PC-3 (cell line): ENCODE measurements around the gene HTR2B. TPM values are rescaled to one million over a fixed set of nuclear protein-coding genes. Genes with fewer than 3 reads are reported as not detected.

ENCODE experiments used
- ATAC-seq: fragments of 200-7000 bp; cut with Tn5 transposase; 2 replicates; pipeline ENCODE4 v1.9.1; 2020; ENCODE audit warnings: mild to moderate bottlenecking, moderate library complexity
- BruUV-seq: library from RNA; stranded (reverse); fragments of 400-500 nt; replicated peaks from 2 replicates; lab custom pipeline; 2021; lab: Mats Ljungman, UMichigan
- CTCF ChIA-PET: fragments of 300-600 bp; sonication (Branson Sonifier 250); formaldehyde crosslinking; loops from one replicate; lab custom pipeline; 2022; ENCODE audit warnings: antibody characterized with exemption; lab: Charles Lee
- POLR2A ChIA-PET: fragments of 300-600 bp; sonication (Branson Sonifier 250); formaldehyde crosslinking; loops from one replicate; lab custom pipeline; 2022; ENCODE audit warnings: antibody characterized with exemption; ENCODE audit not compliant: unreplicated experiment; lab: Charles Lee
- DNase-seq: peaks from one replicate; pipeline ENCODE4 v3.0.0-alpha.2; 2015
- H2AFZ ChIP-seq: fragments of 300-600 bp; sonication (generic); 2 replicates; pipeline ENCODE4 v1.6.0; 2016; ENCODE audit warnings: antibody characterized with exemption, low read length
- H3F3A ChIP-seq: fragments of 300-600 bp; sonication (generic); one replicate; pipeline ENCODE4 v1.6.0; 2017; ENCODE audit warnings: antibody characterized with exemption, low read length, control low read depth, mild to moderate bottlenecking; ENCODE audit not compliant: unreplicated experiment
- H3K27ac ChIP-seq: fragments of 300-600 bp; sonication (generic); 2 replicates; pipeline ENCODE4 v1.5.1; 2016; ENCODE audit warnings: mild to moderate bottlenecking, low read length
- H3K27me3 ChIP-seq: fragments of 300-600 bp; sonication (generic); 2 replicates; pipeline ENCODE4 v1.6.1; 2016; ENCODE audit warnings: low read length, mixed read lengths
- H3K36me3 ChIP-seq: fragments of 300-600 bp; sonication (generic); 2 replicates; pipeline ENCODE4 v1.6.1; 2016; ENCODE audit warnings: low read depth, mixed run types, low read length, mixed read lengths
- H3K4me1 ChIP-seq: fragments of 300-600 bp; sonication (generic); 2 replicates; pipeline ENCODE4 v1.5.1; 2016; ENCODE audit warnings: low read length; ENCODE audit not compliant: insufficient read depth
- H3K4me2 ChIP-seq: fragments of 300-600 bp; sonication (generic); 2 replicates; pipeline ENCODE4 v1.6.0; 2016; ENCODE audit warnings: low read length
- H3K4me3 ChIP-seq: fragments of 300-600 bp; sonication (generic); 2 replicates; pipeline ENCODE4 v1.5.1; 2016; ENCODE audit warnings: mild to moderate bottlenecking, low read length, mixed read lengths
- H3K79me2 ChIP-seq: fragments of 300-600 bp; sonication (generic); 2 replicates; pipeline ENCODE4 v1.6.1; 2017; ENCODE audit warnings: low read length, mixed read lengths
- H3K9ac ChIP-seq: fragments of 300-600 bp; sonication (generic); 2 replicates; pipeline ENCODE4 v1.6.0; 2016; ENCODE audit warnings: mild to moderate bottlenecking, low read length
- H3K9me2 ChIP-seq: fragments of 300-600 bp; sonication (generic); replicated peaks from 2 replicates; pipeline ENCODE4 v1.6.1; 2016; ENCODE audit warnings: mixed run types, low read length, mixed read lengths
- H3K9me3 ChIP-seq: fragments of 300-600 bp; sonication (generic); 2 replicates; pipeline ENCODE4 v1.6.1; 2016; ENCODE audit warnings: low read length, mixed read lengths
- H4K20me1 ChIP-seq: fragments of 300-600 bp; sonication (generic); 2 replicates; pipeline ENCODE4 v1.6.1; 2016; ENCODE audit warnings: low read length, mixed read lengths
- CTCF ChIP-seq: fragments of 300-600 bp; sonication (generic); conservative IDR thresholded peaks from 2 replicates; pipeline ENCODE4 v1.5.1; 2017; ENCODE audit warnings: antibody characterized with exemption, low read depth, mild to moderate bottlenecking, low read length
- EZH2 ChIP-seq: fragments of 300-600 bp; sonication (generic); IDR thresholded peaks from one replicate; pipeline ENCODE4 v1.6.1; 2017; ENCODE audit warnings: antibody characterized with exemption, mild to moderate bottlenecking, low read length; ENCODE audit not compliant: unreplicated experiment
- EZH2phosphoT487 ChIP-seq: fragments of 300-600 bp; sonication (generic); IDR thresholded peaks from 2 replicates; pipeline ENCODE4 v1.6.1; 2018; ENCODE audit warnings: mild to moderate bottlenecking, antibody characterized with exemption, low read length, borderline replicate concordance
- intact Hi-C: fragments of 100-400 bp; cut with micrococcal nuclease; formaldehyde crosslinking; loops from 2 replicates; pipeline ENCODE4 v1.9.0; 2023
- total RNA-seq: library from RNA; depleted of rRNA; stranded (reverse); fragments of >200 nt; gene quantifications from 2 replicates; pipeline ENCODE4 v1.2.3, GENCODE V29; 2014

The HTR2B gene
- total RNA-seq, 1 experiment from 2014 or later = not detected

- ChIA-PET POLR2A (interaction anchor here (0.5 kb wide), 1 partner anchor 70 kb away, joined by 3 read pairs; no protein-coding TSS in a partner anchor), CTCF (no interaction called here)
- Histone ChIP-seq H3K79me2 (peaks cover 47% of the 10 kb centered on the region), H4K20me1 (no peaks in the 10 kb centered on the region), H3K4me1 (peaks cover 59% of the 10 kb centered on the region), H3K9ac (peak overlapping the region; percentile 23), H3K9me2 (no peaks in the 10 kb centered on the region), H3K9me3 (no peaks in the 10 kb centered on the region), H3K4me3 (no peak overlapping the region), H3F3A (peaks cover 4% of the 10 kb centered on the region), H3K4me2 (peak overlapping the region; percentile 53), H2AFZ (no peak overlapping the region), H3K27me3 (no peaks in the 10 kb centered on the region), H3K36me3 (no peaks in the 10 kb centered on the region), H3K27ac (peak overlapping the region; percentile 85)
- TF ChIP-seq EZH2 = no peak
- no peak for TF ChIP-seq CTCF
- TF ChIP-seq EZH2phosphoT487 = no peak
- peak; percentile 70 for DNase-seq
- intact Hi-C loops = loop anchor here (2.0 kb wide), 1 partner anchor 15 kb away; no protein-coding TSS in a partner anchor
- no TSS peak for BruUV-seq
- ATAC-seq = peak; percentile 49
Observed at GRCh38 chr2:231127936-231128335, 3.1 kb upstream of the HTR2B start.

DNA sequence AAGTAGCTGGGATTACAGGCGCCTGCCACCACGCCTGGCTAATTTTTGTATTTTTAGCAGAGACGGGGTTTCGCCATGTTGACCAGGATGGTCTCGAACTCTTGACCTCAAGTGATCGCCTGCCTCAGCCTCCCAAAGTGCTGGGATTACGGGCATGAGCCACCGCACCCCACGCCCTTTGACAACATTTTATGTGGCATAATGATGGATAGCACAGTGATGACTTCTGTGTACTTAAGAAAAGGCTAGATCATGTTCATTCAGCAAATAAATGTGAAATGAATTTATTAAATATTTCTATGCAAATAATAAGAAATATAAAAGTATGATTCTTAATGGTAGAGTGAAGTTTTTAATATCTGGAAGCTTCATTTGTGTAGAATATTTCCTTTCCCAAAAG, 2.6 kb upstream of the HTR2B start:
- Histone ChIP-seq H3F3A (peaks cover 4% of the 10 kb centered on the region), H3K4me3 (no peak overlapping the region), H3K4me2 (peak overlapping the region; percentile 53), H3K79me2 (peaks cover 42% of the 10 kb centered on the region), H3K9ac (peak overlapping the region; percentile 23), H4K20me1 (no peaks in the 10 kb centered on the region), H2AFZ (no peak overlapping the region), H3K4me1 (peaks cover 54% of the 10 kb centered on the region), H3K36me3 (no peaks in the 10 kb centered on the region), H3K27ac (peak overlapping the region; percentile 85), H3K27me3 (no peaks in the 10 kb centered on the region), H3K9me3 (no peaks in the 10 kb centered on the region), H3K9me2 (no peaks in the 10 kb centered on the region)
- ATAC-seq (peak; percentile 57), DNase-seq (peak; percentile 73)
- CTCF ChIA-PET = no interaction called here
- TF ChIP-seq EZH2 = no peak
- no peak for TF ChIP-seq CTCF
- no peak for TF ChIP-seq EZH2phosphoT487
- no TSS peak for BruUV-seq
- POLR2A ChIA-PET = no interaction called here
- intact Hi-C loops = no loop called here

DNA sequence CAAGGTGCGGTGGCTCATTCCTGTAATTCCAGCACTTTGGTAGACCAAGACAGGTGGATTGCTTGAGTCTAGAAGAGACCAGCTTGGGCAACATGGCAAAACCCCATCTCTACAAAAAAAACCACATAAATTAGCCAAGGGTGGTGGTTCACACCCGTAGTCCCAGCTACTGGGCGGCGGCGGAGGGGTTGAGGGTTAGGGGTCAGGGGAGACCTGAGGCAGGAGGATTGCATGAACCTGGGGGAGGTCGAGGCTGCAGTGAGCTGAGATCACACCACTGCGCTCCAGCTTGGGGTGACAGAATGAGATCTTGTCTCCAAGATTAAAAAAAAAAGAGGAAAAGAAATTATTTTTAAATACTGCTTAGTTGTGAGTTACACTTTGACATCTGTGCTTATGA, 1.3 kb upstream of the HTR2B start:
- no peaks in the 10 kb centered on the region for H3K9me2 ChIP-seq
- H3K4me2 ChIP-seq = no peak overlapping the region
- BruUV-seq = no TSS peak
- no peak for TF ChIP-seq CTCF
- no peak for TF ChIP-seq EZH2
- no peak for TF ChIP-seq EZH2phosphoT487
- ATAC-seq (no peak), DNase-seq (no peak)
- ChIA-PET CTCF (no interaction called here), POLR2A (interaction anchor here (0.5 kb wide), 1 partner anchor 8 kb away, joined by 3 read pairs; no protein-coding TSS in a partner anchor)
- H3K79me2 ChIP-seq = peaks cover 39% of the 10 kb centered on the region
- H3K9me3 ChIP-seq = no peaks in the 10 kb centered on the region
- peaks cover 3% of the 10 kb centered on the region for H3F3A ChIP-seq
- H3K9ac ChIP-seq = no peak overlapping the region
- H3K4me1 ChIP-seq = peaks cover 43% of the 10 kb centered on the region
- no peak overlapping the region for H3K27ac ChIP-seq
- no peaks in the 10 kb centered on the region for H3K36me3 ChIP-seq
- H2AFZ ChIP-seq = no peak overlapping the region
- no peak overlapping the region for H3K4me3 ChIP-seq
- H3K27me3 ChIP-seq = no peaks in the 10 kb centered on the region
- no peaks in the 10 kb centered on the region for H4K20me1 ChIP-seq
- intact Hi-C loops = no loop called here
